Uterus (tissue), 4 donors: ENCODE measurements around the gene PSME3IP1. TPM values are rescaled to one million over a fixed set of nuclear protein-coding genes. Genes with fewer than 3 reads are reported as not detected.

ENCODE experiments used
- DNase-seq, 2 donors: peaks; one replicate each; pipeline ENCODE4 v3.0.0-alpha.2; 2019 to 2020
- H3K27ac ChIP-seq, 2 donors: fragments of 200-600 bp; sonication (generic); 1 replicate in 1 of 2; 2 replicates in 1 of 2; pipeline ENCODE4 v1.5.1; 2016 to 2018
- H3K27me3 ChIP-seq, 2 donors: fragments of 200-600 bp; sonication (generic); one replicate each; pipeline ENCODE4 v1.5.1; 2018 to 2019; ENCODE audit warnings: control low read depth in 1 of 2
- H3K36me3 ChIP-seq, 2 donors: fragments of 200-600 bp; sonication (generic); one replicate each; pipeline ENCODE4 v1.5.1; 2019; ENCODE audit warnings: control low read depth in 1 of 2
- H3K4me1 ChIP-seq, 2 donors: fragments of 200-600 bp; sonication (generic); one replicate each; pipeline ENCODE4 v1.5.1; 2018 to 2019; ENCODE audit warnings: control low read depth in 1 of 2
- H3K4me3 ChIP-seq, 2 donors: fragments of 200-600 bp; sonication (generic); 1 replicate in 1 of 2; 2 replicates in 1 of 2; pipeline ENCODE4 v1.5.1; 2018 to 2019; ENCODE audit warnings: mild to moderate bottlenecking in 1 of 2
- H3K9me3 ChIP-seq, 2 donors: fragments of 200-600 bp; sonication (generic); one replicate each; pipeline ENCODE4 v1.5.1; 2019; ENCODE audit warnings: control low read depth in 1 of 2
- POLR2A ChIP-seq, 2 donors: fragments of 450-650 bp; IDR thresholded peaks; one replicate each; pipeline ENCODE4 v1.6.1; 2016; ENCODE audit warnings: antibody characterized with exemption in 2 of 2, mild to moderate bottlenecking in 1 of 2, moderate library complexity in 1 of 2
- intact Hi-C: fragments of 100-400 bp; cut with DNase I; formaldehyde crosslinking; loops from one replicate; pipeline ENCODE4 v1.15.1; 2023; ENCODE audit warnings: low total_unique reads
- total RNA-seq, 4 donors: library from RNA; depleted of rRNA in 3 of 4; stranded (reverse); fragments of >200 nt in 3 of 4; gene quantifications; one replicate each; pipeline versions ENCODE4 v1.1.0 to v1.2.4, GENCODE V29; 2014 to 2023
- TF ChIP-seq, protein P1 (sequence below), 4 experiments: fragments of 200-600 bp in 2 of 4; fragments of 450-650 bp in 2 of 4; sonication (generic) in 2 of 4; IDR thresholded peaks; one replicate each; pipeline ENCODE4 v1.5.1; 2016 to 2019; ENCODE audit warnings: antibody characterized with exemption in 4 of 4, mild to moderate bottlenecking in 2 of 4, moderate library complexity in 1 of 4
- donor health status: DM: yes; HTN: yes; CAD: no.

The PSME3IP1 gene
- total RNA-seq, 4 donors from 2014 or later: 45.3 to 323 (median 75.1) TPM

- no peaks in the 10 kb centered on the region for H3K36me3 ChIP-seq
- no peak for DNase-seq
Measured at GRCh38 chr16:57150682-57151330, 35.0 kb downstream of the PSME3IP1 start.

DNA sequence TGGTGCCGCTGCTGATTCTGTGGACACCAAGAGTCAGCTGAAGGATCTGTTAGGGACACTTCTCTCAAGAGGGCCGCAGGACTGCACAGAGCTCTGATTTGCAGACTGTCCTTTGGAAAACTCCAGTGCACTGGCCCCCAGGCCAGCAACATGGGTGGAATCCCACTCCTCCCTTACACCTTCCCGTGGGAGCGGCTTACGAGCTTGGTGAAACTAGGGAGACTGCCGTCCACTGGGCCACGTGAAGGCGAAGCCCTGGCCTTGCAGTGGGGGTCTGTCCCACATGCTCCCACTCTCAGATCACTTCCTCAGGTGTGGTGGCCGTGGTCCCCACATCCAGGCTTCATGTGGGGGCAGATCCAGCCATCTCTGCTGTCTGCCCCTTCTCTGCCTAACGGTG, 36.4 kb downstream of the PSME3IP1 start:
- Histone ChIP-seq H3K27me3 (no peaks in the 10 kb centered on the region), H3K4me1 (no peaks in the 10 kb centered on the region), H3K36me3 (no peaks in the 10 kb centered on the region), H3K4me3 (no peak overlapping the region), H3K9me3 (no peaks in the 10 kb centered on the region), H3K27ac (no peak overlapping the region)
- no peak for DNase-seq
- TF ChIP-seq, protein P1, sequence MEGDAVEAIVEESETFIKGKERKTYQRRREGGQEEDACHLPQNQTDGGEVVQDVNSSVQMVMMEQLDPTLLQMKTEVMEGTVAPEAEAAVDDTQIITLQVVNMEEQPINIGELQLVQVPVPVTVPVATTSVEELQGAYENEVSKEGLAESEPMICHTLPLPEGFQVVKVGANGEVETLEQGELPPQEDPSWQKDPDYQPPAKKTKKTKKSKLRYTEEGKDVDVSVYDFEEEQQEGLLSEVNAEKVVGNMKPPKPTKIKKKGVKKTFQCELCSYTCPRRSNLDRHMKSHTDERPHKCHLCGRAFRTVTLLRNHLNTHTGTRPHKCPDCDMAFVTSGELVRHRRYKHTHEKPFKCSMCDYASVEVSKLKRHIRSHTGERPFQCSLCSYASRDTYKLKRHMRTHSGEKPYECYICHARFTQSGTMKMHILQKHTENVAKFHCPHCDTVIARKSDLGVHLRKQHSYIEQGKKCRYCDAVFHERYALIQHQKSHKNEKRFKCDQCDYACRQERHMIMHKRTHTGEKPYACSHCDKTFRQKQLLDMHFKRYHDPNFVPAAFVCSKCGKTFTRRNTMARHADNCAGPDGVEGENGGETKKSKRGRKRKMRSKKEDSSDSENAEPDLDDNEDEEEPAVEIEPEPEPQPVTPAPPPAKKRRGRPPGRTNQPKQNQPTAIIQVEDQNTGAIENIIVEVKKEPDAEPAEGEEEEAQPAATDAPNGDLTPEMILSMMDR (IDR thresholded peaks at IDR 0.05): no peak
- TF ChIP-seq POLR2A (IDR thresholded peaks at IDR 0.05): no peak
- intact Hi-C loops: no loop called here

More at GRCh38 chr16:57150682-57151330, 35.0 kb downstream of the PSME3IP1 start:
- Histone ChIP-seq H3K27me3 (no peaks in the 10 kb centered on the region), H3K9me3 (no peaks in the 10 kb centered on the region), H3K27ac (no peak overlapping the region), H3K4me3 (no peak overlapping the region), H3K4me1 (no peaks in the 10 kb centered on the region)
- TF ChIP-seq, protein P1 (IDR thresholded peaks at IDR 0.05): no peak
- no peak for TF ChIP-seq POLR2A (IDR thresholded peaks at IDR 0.05)
- intact Hi-C loops: no loop called here

- Histone ChIP-seq H3K36me3 (no peaks in the 10 kb centered on the region), H3K27ac (peak overlapping the region; percentile 27 to 34), H3K4me1 (no peaks in the 10 kb centered on the region), H3K9me3 (no peaks in the 10 kb centered on the region), H3K27me3 (no peaks in the 10 kb centered on the region), H3K4me3 (no peak overlapping the region)
- DNase-seq: no peak
- intact Hi-C loops: no loop called here
- TF ChIP-seq, protein P1 (IDR thresholded peaks at IDR 0.05): no peak
- TF ChIP-seq POLR2A (IDR thresholded peaks at IDR 0.05): no peak
Measured at GRCh38 chr16:57148481-57148880, 37.4 kb downstream of the PSME3IP1 start.

DNA sequence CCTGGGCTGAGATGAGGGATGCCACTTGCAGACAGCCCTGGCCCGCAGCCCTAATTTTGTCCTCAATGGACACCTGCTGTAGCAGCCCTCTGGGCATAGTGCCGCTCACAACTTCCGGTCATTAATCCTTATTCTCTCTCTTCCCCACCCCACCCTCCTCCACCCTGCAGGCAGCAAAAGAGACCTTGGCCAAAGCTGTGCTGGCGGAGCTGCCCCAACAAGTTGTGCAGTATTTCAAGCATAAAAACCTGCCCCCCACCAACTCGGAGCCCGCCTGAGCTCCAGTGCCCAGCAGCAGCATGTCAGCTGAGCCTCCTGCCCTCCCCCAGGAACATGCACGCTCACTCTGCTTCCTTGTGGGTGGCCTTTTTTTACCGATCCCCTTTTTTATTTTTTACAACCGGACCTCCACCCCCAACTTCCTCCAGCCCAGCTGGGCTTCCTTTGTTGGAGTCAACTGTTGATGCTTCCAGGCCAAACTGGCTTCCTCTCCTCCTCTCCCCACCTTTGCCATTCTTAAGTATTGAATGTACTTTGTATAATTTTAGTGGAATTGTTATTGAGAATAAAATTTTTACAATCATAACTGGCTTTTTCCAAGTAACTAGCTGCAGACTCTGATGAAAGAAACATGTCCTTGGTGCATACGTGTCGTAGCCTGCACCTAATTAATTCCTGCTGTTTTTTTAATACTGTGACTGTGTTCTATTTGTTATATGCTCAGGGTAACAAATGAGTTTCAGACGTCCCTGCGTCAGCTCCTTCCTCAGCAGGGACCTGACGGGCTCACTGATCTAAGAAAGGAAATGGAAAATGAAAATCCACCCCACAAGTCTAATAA, 38.2 kb downstream of the PSME3IP1 start:
- H3K27ac ChIP-seq: peak overlapping the region in 1 of 2 donors; percentile 27
- no peaks in the 10 kb centered on the region for H3K27me3 ChIP-seq
- intact Hi-C loops: no loop called here
- DNase-seq: no peak
- H3K4me1 ChIP-seq: no peaks in the 10 kb centered on the region
- no peaks in the 10 kb centered on the region for H3K36me3 ChIP-seq
- H3K4me3 ChIP-seq: no peak overlapping the region
- TF ChIP-seq, protein P1 (IDR thresholded peaks at IDR 0.05): no peak
- no peak for TF ChIP-seq POLR2A (IDR thresholded peaks at IDR 0.05)
- no peaks in the 10 kb centered on the region for H3K9me3 ChIP-seq

GRCh38 chr16:57146735-57147134, 39.1 kb downstream of the PSME3IP1 start:
- Histone ChIP-seq H3K4me1 (no peaks in the 10 kb centered on the region), H3K4me3 (no peak overlapping the region), H3K36me3 (no peaks in the 10 kb centered on the region), H3K27me3 (no peaks in the 10 kb centered on the region), H3K9me3 (no peaks in the 10 kb centered on the region), H3K27ac (no peak overlapping the region)
- intact Hi-C loops: no loop called here
- TF ChIP-seq POLR2A (IDR thresholded peaks at IDR 0.05): no peak
- TF ChIP-seq, protein P1 (IDR thresholded peaks at IDR 0.05): no peak
- no peak for DNase-seq
